Activated naive CD4-positive, alpha-beta T cell treated with anti-CD3 and anti-CD28 coated beads, Interleukin-2, amount 10 ng/mL, durations not matched to agents 7 days and 5 days (primary cell): ENCODE data around the gene PPIL4.

Experiments
- CTCF ChIA-PET: fragments of 350-600 bp; sonication (Branson Sonifier 250); formaldehyde crosslinking; loops from one replicate; lab custom pipeline; 2021; ENCODE audit warnings: antibody characterized with exemption; lab: Charles Lee
- DNase-seq: peaks from one replicate; pipeline ENCODE4 v3.0.0-alpha.2; 2020
- H3K27ac Mint-ChIP-seq: one replicate; pipeline ENCODE4 v1.8.0; 2021; ENCODE audit warnings: mild to moderate bottlenecking, moderate library complexity, mixed read lengths
- H3K27me3 Mint-ChIP-seq: one replicate; pipeline ENCODE4 v1.8.0; 2021; ENCODE audit warnings: mild to moderate bottlenecking, mixed read lengths
- H3K36me3 Mint-ChIP-seq: one replicate; pipeline ENCODE4 v1.8.0; 2021; ENCODE audit warnings: mixed read lengths
- H3K4me1 Mint-ChIP-seq: one replicate; pipeline ENCODE4 v1.8.0; 2021; ENCODE audit warnings: mixed read lengths
- H3K4me3 Mint-ChIP-seq: one replicate; pipeline ENCODE4 v1.8.0; 2021; ENCODE audit warnings: mild to moderate bottlenecking, moderate library complexity, mixed read lengths
- H3K9me3 Mint-ChIP-seq: one replicate; pipeline ENCODE4 v1.8.0; 2021; ENCODE audit warnings: mixed read lengths

The PPIL4 gene

GRCh38 chr6:149484733-149485700, 60.8 kb downstream of the PPIL4 start, which contains the start of gene ZC3H12D:
ZC3H12D (minus strand) TSS chr6:149485014; CDS start chr6:149474543, 10,471 bp downstream.
- Mint-ChIP-seq H3K36me3 (peaks cover 12% of the 10 kb centered on the region), H3K4me1 (peaks cover 60% of the 10 kb centered on the region), H3K27ac (peak within 1 kb of the TSS; percentile 98), H3K4me3 (peak within 1 kb of the TSS; percentile 80), H3K27me3 (no peaks in the 10 kb centered on the region), H3K9me3 (no peaks in the 10 kb centered on the region)
- CTCF ChIA-PET = interaction anchor here (1.0 to 3.9 kb wide), 12 partner anchors 11 to 403 kb away, joined by 3 to 27 read pairs (median 3); partner anchors contain the start of gene PPIL4
- DNase-seq = peak; percentile 87

GRCh38 chr6:149483849-149484655, 61.8 kb downstream of the PPIL4 start:
- Mint-ChIP-seq H3K4me1 (peaks cover 66% of the 10 kb centered on the region), H3K27ac (peak overlapping the region; percentile 98), H3K36me3 (peaks cover 15% of the 10 kb centered on the region), H3K9me3 (no peaks in the 10 kb centered on the region), H3K4me3 (peak overlapping the region; percentile 80), H3K27me3 (no peaks in the 10 kb centered on the region)
- CTCF ChIA-PET = interaction anchor here (0.8 to 3.9 kb wide), 10 partner anchors 10 to 402 kb away, joined by 3 to 27 read pairs (median 4); no protein-coding TSS in a partner anchor
- no peak for DNase-seq

DNA sequence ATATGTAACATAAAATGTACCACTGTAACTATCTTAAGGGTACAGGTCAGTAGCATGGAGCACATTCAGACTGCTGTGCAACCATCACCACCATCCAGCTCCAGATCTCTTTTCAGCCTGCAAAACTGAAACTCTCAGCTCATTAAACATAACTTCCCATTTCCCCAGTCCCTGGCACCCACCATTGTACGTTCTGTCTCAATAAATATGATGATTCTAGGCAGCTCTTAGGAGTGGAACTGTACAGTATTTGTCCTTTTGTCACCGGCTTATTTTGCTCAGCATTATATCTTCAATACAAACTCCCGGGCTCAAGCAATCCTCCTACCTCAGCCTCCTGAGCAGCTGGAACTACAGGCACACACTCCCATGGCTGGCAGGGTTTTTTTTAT, 62.5 kb downstream of the PPIL4 start:
- H3K4me3 Mint-ChIP-seq = peak overlapping the region; percentile 80
- CTCF ChIA-PET = interaction anchor here (1.7 to 3.9 kb wide), 3 partner anchors 26 to 51 kb away, joined by 5 to 27 read pairs (median 8); no protein-coding TSS in a partner anchor
- H3K9me3 Mint-ChIP-seq = no peaks in the 10 kb centered on the region
- DNase-seq = no peak
- H3K36me3 Mint-ChIP-seq = peaks cover 18% of the 10 kb centered on the region
- H3K27me3 Mint-ChIP-seq = no peaks in the 10 kb centered on the region
- H3K27ac Mint-ChIP-seq = peak overlapping the region; percentile 98
- peaks cover 69% of the 10 kb centered on the region for H3K4me1 Mint-ChIP-seq

DNA sequence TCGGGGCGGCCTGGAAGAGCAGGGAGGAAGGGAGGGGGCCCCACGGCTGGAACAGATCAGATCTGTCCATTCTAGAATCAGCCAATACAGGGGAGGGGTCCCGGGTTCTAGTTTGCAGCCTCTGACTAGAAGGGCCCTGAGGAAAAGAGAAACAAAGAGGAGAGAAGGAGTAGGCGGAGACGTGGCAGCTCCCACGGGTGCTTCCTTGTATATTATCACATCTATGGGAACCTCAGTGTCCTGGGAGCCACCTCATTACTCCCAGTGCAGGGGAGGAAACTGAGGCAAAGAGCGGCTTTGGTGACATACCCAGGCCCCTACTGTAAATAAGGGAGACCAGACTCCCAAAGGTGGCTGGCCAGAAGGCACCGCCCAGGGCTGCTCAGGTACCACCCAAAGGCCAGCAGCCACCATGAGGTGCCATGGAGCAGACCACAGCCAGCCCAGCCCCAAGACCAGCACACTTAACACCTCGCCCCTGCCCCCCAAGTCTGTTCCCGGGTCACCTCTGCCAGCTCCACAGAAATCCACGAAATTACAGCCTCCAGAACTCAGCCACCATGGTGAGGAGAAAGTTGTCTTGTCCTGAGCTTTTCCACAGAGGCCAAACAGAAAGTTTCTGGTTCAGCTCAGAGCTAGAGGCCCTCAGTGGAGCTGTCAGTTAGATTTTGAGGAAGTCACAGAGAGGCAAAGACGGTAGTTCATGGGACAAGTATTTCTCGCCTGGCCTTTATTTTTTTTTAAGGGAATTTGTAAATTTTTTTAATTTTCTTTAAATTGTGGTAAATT, 63.1 kb downstream of the PPIL4 start:
- Mint-ChIP-seq H3K27ac (peak overlapping the region; percentile 98), H3K36me3 (peaks cover 18% of the 10 kb centered on the region), H3K4me1 (peaks cover 69% of the 10 kb centered on the region), H3K27me3 (no peaks in the 10 kb centered on the region), H3K9me3 (no peaks in the 10 kb centered on the region), H3K4me3 (peak overlapping the region; percentile 80)
- CTCF ChIA-PET = interaction anchor here (3.9 kb wide), 1 partner anchor 26 kb away, joined by 27 read pairs; no protein-coding TSS in a partner anchor
- peak; percentile 42 for DNase-seq

- Mint-ChIP-seq H3K36me3 (peaks cover 22% of the 10 kb centered on the region), H3K4me3 (peak overlapping the region; percentile 80), H3K27ac (peak overlapping the region; percentile 98), H3K27me3 (no peaks in the 10 kb centered on the region), H3K4me1 (peaks cover 67% of the 10 kb centered on the region), H3K9me3 (no peaks in the 10 kb centered on the region)
- CTCF ChIA-PET = interaction anchor here (1.2 to 1.8 kb wide), 3 partner anchors 27 to 66 kb away, joined by 3 to 16 read pairs (median 6); partner anchors contain the start of gene PPIL4
- peak; percentile 55 for DNase-seq
These were observed 65.2 kb downstream of the PPIL4 start for GRCh38 chr6:149480502-149481280.

GRCh38 chr6:149478631-149479314, 67.1 kb downstream of the PPIL4 start:
- DNase-seq = no peak
- Mint-ChIP-seq H3K9me3 (no peaks in the 10 kb centered on the region), H3K27me3 (no peaks in the 10 kb centered on the region), H3K27ac (no peak overlapping the region), H3K4me3 (no peak overlapping the region), H3K4me1 (peaks cover 55% of the 10 kb centered on the region), H3K36me3 (peaks cover 25% of the 10 kb centered on the region)
- CTCF ChIA-PET = interaction anchor here (0.7 to 1.8 kb wide), 5 partner anchors 12 to 47 kb away, joined by 3 to 16 read pairs (median 6); no protein-coding TSS in a partner anchor

DNA sequence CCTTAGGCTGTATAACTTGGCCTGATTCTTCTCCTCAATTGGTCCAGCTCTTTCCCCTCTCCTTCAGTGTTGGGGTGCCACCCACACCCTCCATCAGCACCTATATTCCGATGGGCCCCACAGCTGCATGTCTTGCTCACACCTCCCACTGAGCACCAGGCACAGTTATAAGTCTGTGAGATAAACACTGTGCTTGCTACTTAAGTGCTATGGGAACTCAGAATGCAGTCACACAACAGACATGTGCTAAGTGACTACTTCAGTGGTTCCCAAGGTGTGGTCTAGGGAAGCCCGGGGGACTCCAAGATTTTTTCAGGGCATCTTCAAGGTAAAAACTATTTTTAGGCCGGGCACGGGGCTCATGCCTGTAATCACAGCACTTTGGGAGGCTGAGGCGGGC, 68.3 kb downstream of the PPIL4 start:
- Mint-ChIP-seq H3K9me3 (no peaks in the 10 kb centered on the region), H3K4me1 (peaks cover 56% of the 10 kb centered on the region), H3K4me3 (no peak overlapping the region), H3K36me3 (peaks cover 26% of the 10 kb centered on the region), H3K27ac (no peak overlapping the region), H3K27me3 (no peaks in the 10 kb centered on the region)
- no peak for DNase-seq
- CTCF ChIA-PET = no interaction called here

- H3K4me1 Mint-ChIP-seq = peaks cover 57% of the 10 kb centered on the region
- no peaks in the 10 kb centered on the region for H3K9me3 Mint-ChIP-seq
- peak overlapping the region; percentile 5 for H3K27ac Mint-ChIP-seq
- no peaks in the 10 kb centered on the region for H3K27me3 Mint-ChIP-seq
- no peak overlapping the region for H3K4me3 Mint-ChIP-seq
- CTCF ChIA-PET = interaction anchor here (1.0 kb wide), 1 partner anchor 10 kb away, joined by 5 read pairs; no protein-coding TSS in a partner anchor
- no peak for DNase-seq
- H3K36me3 Mint-ChIP-seq = peaks cover 27% of the 10 kb centered on the region
These were observed 68.9 kb downstream of the PPIL4 start for GRCh38 chr6:149476789-149477455.

GRCh38 chr6:149474108-149474935, 71.5 kb downstream of the PPIL4 start:
- Mint-ChIP-seq H3K27me3 (no peaks in the 10 kb centered on the region), H3K4me1 (peaks cover 40% of the 10 kb centered on the region), H3K36me3 (peaks cover 24% of the 10 kb centered on the region), H3K27ac (no peak overlapping the region), H3K4me3 (no peak overlapping the region), H3K9me3 (no peaks in the 10 kb centered on the region)
- CTCF ChIA-PET = interaction anchor here (1.1 to 2.2 kb wide), 6 partner anchors 11 to 448 kb away, joined by 3 to 9 read pairs (median 4); partner anchors contain the start of gene ZC3H12D
- DNase-seq = no peak

DNA sequence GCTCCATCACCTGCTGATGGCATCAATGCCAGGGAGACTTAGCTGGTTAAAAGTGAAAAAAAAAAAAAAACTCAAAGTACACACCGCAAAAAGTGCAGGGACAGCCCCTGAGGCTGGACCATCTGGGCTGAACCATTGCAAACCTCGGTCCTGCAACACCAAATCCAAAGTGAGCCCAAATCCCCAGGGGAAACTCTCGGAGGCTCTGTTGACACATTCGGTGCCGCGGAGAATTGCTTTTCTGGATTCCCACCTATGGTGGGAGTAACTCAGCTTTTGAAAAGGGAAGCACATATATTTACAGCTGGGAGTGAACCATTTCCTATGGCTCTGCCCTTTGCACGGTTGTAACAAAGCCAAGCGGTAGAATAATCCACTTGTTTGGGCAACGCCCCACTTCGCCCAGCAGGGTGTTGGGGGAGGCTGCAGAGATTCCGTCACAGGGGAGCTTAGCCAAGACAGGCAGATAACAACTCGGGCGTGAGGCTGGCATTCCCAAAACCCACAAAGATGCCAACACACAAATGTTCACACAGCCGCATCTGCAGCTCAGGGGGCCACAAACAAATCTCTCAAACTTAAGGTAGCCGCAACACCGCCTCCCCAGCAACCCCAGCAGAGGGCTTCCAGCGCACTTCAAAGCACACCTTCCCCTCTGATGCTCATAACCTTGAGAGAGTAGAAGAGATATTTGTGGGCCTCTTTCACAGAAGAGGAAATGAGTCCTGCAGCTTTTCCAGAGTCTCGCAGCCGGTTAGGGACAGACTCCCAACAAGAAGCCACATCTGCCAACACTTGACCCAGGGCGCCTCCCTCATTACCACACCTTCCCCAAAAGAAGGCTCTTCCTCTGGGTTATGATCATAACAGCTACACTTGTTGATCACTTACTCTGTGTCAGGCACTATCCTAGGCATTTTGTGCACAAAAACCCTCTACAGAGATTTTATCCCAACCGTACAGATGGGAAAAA, 72.5 kb downstream of the PPIL4 start:
- Mint-ChIP-seq H3K36me3 (peaks cover 21% of the 10 kb centered on the region), H3K4me3 (no peak overlapping the region), H3K27ac (no peak overlapping the region), H3K27me3 (no peaks in the 10 kb centered on the region), H3K9me3 (no peaks in the 10 kb centered on the region), H3K4me1 (peaks cover 40% of the 10 kb centered on the region)
- no peak for DNase-seq
- CTCF ChIA-PET = interaction anchor here (0.6 to 2.2 kb wide), 8 partner anchors 11 to 447 kb away, joined by 3 to 9 read pairs (median 3); partner anchors contain the start of gene ZC3H12D
